ENCODE data around the gene ZBTB48. TPM values are rescaled to one million over a fixed set of nuclear protein-coding genes. Genes with fewer than 3 reads are reported as not detected.

The ZBTB48 gene
- total RNA-seq, 1 donor from 2014 or later = 18.3 TPM

DNA sequence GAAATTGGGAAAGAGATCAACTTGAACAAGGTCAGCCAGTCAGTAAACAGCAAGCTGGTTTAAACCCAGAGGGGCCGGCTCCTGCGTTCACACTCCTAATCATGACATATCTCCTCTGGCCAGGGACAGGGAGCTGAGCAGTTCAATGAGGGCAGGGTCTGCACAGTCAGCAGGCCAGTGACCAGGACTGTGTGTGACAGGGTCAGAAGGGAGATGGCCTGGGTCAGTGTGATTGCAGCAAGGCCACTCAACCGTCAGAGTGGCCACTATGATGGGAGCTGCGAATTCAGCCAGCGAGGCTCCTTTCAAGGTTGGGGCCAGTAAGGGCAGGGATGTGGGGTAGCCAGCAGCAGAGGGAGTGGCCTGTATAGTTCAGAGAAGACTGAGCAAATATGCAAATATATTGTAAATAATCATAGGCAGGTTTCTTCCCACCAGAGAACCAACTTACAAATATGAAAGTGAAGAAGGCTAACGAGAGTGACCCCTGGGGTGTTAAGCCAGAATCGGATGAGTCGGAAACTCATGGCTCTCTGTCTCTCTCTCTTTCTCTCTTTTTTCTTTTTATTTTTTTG lies 45.5 kb upstream of the ZBTB48 start:
- Mint-ChIP-seq H3K4me3 (no peak overlapping the region), H3K27ac (no peak overlapping the region), H3K9me3 (no peaks in the 10 kb centered on the region), H3K36me3 (peaks cover 17% of the 10 kb centered on the region), H3K27me3 (ENCODE audit: insufficient read depth, low read depth) (no peaks in the 10 kb centered on the region), H3K4me1 (no peaks in the 10 kb centered on the region)
- no peak overlapping the region for H3K27ac ChIP-seq
- no peaks in the 10 kb centered on the region for H3K4me1 ChIP-seq
- DNase-seq (ENCODE audit: low spot score) = no peak
- H3K4me2 ChIP-seq = no peak overlapping the region
- peaks cover 4% of the 10 kb centered on the region for H3K79me2 ChIP-seq (ENCODE audit: low read depth)
- H4K20me1 ChIP-seq (ENCODE audit: low read depth) = peaks cover 4% of the 10 kb centered on the region
- H3K9ac ChIP-seq = no peak overlapping the region
- peaks cover 11% of the 10 kb centered on the region for H3K36me3 ChIP-seq
- TF ChIP-seq, protein P1, sequence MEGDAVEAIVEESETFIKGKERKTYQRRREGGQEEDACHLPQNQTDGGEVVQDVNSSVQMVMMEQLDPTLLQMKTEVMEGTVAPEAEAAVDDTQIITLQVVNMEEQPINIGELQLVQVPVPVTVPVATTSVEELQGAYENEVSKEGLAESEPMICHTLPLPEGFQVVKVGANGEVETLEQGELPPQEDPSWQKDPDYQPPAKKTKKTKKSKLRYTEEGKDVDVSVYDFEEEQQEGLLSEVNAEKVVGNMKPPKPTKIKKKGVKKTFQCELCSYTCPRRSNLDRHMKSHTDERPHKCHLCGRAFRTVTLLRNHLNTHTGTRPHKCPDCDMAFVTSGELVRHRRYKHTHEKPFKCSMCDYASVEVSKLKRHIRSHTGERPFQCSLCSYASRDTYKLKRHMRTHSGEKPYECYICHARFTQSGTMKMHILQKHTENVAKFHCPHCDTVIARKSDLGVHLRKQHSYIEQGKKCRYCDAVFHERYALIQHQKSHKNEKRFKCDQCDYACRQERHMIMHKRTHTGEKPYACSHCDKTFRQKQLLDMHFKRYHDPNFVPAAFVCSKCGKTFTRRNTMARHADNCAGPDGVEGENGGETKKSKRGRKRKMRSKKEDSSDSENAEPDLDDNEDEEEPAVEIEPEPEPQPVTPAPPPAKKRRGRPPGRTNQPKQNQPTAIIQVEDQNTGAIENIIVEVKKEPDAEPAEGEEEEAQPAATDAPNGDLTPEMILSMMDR (IDR thresholded peaks at IDR 0.05) = no peak
- TF ChIP-seq EZH2 (IDR thresholded peaks at IDR 0.05) (no peak), EZH2phosphoT487 (IDR thresholded peaks at IDR 0.05) (no peak)
- no peaks in the 10 kb centered on the region for H3F3A ChIP-seq (ENCODE audit: low read depth)
- no peaks in the 10 kb centered on the region for H3K9me3 ChIP-seq (ENCODE audit: low read depth)
- H3K27me3 ChIP-seq = no peaks in the 10 kb centered on the region
- no peak overlapping the region for H3K4me3 ChIP-seq
- no peak overlapping the region for H2AFZ ChIP-seq (replicated peaks)

DNA sequence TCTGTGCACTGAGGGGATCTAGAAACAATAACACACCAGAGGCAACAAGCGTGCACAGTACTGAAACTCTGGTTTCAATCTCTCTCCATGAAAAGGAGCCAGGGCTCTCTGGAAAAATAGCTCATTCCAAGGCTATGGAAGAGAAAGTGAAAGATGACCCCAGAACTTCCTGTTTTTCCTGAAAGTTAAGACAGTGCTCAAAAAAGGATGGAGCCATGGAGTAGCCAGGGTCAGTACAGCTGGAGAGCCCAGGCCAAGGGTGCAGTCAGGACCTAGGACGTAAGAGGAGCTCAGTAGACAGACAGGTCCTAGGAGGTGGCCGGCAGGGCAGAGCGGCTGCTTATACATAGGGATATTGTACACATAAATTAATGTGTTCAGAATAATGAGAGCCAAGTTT lies 44.6 kb upstream of the ZBTB48 start:
- H3K36me3 ChIP-seq = peaks cover 11% of the 10 kb centered on the region
- peaks cover 17% of the 10 kb centered on the region for H3K36me3 Mint-ChIP-seq

DNA sequence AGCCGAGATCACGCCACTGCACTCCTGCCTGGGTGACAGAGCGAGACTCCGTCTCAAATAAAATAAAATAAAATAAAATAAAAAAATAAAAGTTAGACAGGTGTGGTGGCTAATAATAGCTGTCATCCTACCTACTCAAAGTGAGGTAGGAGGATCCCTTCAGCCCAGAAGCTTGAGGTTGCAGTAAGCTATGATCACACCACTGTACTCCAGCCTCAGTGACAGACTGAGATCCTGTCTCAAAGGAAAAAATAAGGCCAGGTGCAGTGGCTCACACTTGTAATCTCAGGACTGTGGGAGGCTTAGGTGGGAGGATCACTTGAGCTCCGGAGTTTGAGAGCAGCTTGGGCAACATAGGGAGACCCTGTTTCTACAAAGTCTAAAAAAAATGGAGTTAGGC lies 43.5 kb upstream of the ZBTB48 start:
- Mint-ChIP-seq H3K36me3 (peaks cover 15% of the 10 kb centered on the region), H3K27ac (no peak overlapping the region), H3K27me3 (ENCODE audit: insufficient read depth, low read depth) (peaks cover 2% of the 10 kb centered on the region)

More for the DNA sequence above, 44.6 kb upstream of the ZBTB48 start:
- Mint-ChIP-seq H3K4me3 (peak overlapping the region; percentile 18), H3K27ac (no peak overlapping the region), H3K9me3 (no peaks in the 10 kb centered on the region), H3K27me3 (ENCODE audit: insufficient read depth, low read depth) (peaks cover 2% of the 10 kb centered on the region), H3K4me1 (no peaks in the 10 kb centered on the region)
- Histone ChIP-seq H2AFZ (replicated peaks) (no peak overlapping the region), H4K20me1 (ENCODE audit: low read depth) (peaks cover 4% of the 10 kb centered on the region), H3F3A (ENCODE audit: low read depth) (no peaks in the 10 kb centered on the region), H3K27me3 (no peaks in the 10 kb centered on the region), H3K4me1 (no peaks in the 10 kb centered on the region), H3K27ac (no peak overlapping the region), H3K79me2 (ENCODE audit: low read depth) (peaks cover 4% of the 10 kb centered on the region), H3K9ac (no peak overlapping the region), H3K9me3 (ENCODE audit: low read depth) (no peaks in the 10 kb centered on the region), H3K4me2 (no peak overlapping the region), H3K4me3 (no peak overlapping the region)
- TF ChIP-seq EZH2phosphoT487 (IDR thresholded peaks at IDR 0.05) (no peak), EZH2 (IDR thresholded peaks at IDR 0.05) (no peak)
- TF ChIP-seq, protein P1 (IDR thresholded peaks at IDR 0.05) = no peak
- no peak for DNase-seq (ENCODE audit: low spot score)

More for the DNA sequence above, 43.5 kb upstream of the ZBTB48 start:
- no peak overlapping the region for H3K9ac ChIP-seq
- no peak overlapping the region for H3K27ac ChIP-seq
- H3K4me1 ChIP-seq = no peaks in the 10 kb centered on the region
- no peak overlapping the region for H2AFZ ChIP-seq (replicated peaks)
- no peaks in the 10 kb centered on the region for H3K4me1 Mint-ChIP-seq
- no peaks in the 10 kb centered on the region for H3F3A ChIP-seq (ENCODE audit: low read depth)
- H3K9me3 Mint-ChIP-seq = no peaks in the 10 kb centered on the region
- H3K4me3 Mint-ChIP-seq = no peak overlapping the region
- peaks cover 4% of the 10 kb centered on the region for H4K20me1 ChIP-seq (ENCODE audit: low read depth)
- peaks cover 4% of the 10 kb centered on the region for H3K79me2 ChIP-seq (ENCODE audit: low read depth)
- no peaks in the 10 kb centered on the region for H3K9me3 ChIP-seq (ENCODE audit: low read depth)
- H3K27me3 ChIP-seq = no peaks in the 10 kb centered on the region
- DNase-seq (ENCODE audit: low spot score) = no peak
- H3K4me3 ChIP-seq = no peak overlapping the region
- TF ChIP-seq, protein P1 (IDR thresholded peaks at IDR 0.05) = no peak
- TF ChIP-seq EZH2phosphoT487 (IDR thresholded peaks at IDR 0.05) (no peak), EZH2 (IDR thresholded peaks at IDR 0.05) (no peak)
- no peak overlapping the region for H3K4me2 ChIP-seq
- peaks cover 12% of the 10 kb centered on the region for H3K36me3 ChIP-seq

Measured in neural progenitor cell (in vitro differentiated cells).